Measurements from ENCODE around the gene CERT1.

GRCh38 chr5:75363726-75364495 is 147.5 kb downstream of the CERT1 start:
- TF ChIP-seq CTCF (IDR thresholded peaks at IDR 0.05; ENCODE audit: low read length) (no peak), EZH2 (IDR thresholded peaks at IDR 0.05; ENCODE audit: borderline replicate concordance, low read length) (no peak)

Data from OCI-LY1 (cell line).